Renal cortical epithelial cell (primary cell): ENCODE measurements around the gene KPNA3. TPM values are rescaled to one million over a fixed set of nuclear protein-coding genes. Genes with fewer than 3 reads are reported as not detected.
A peak's percentile ranks its signal among the peaks of the same experiment; 100 is the strongest.
"Not testable (repeated sequence)": the region's sequence is repeated elsewhere in the genome, so short reads cannot be mapped to it uniquely, and the experiment has no call there.

Experiments used
- DNase-seq: peaks from one replicate; pipeline ENCODE4 v3.0.0-alpha.2; 2011; ENCODE audit warnings: low read depth
- total RNA-seq: library from RNA; depleted of rRNA; stranded (reverse); fragments of >200 nt; gene quantifications from 2 replicates; pipeline ENCODE4 v1.2.3, GENCODE V29; 2014

The KPNA3 gene
- total RNA-seq = 40.6 and 57.9 TPM in 2 replicates

GRCh38 chr13:49792550-49793324 lies at the start of gene KPNA3:
Gene KPNA3, minus strand, starts transcription at chr13:49792682. Its CDS starts 176 bp downstream, at chr13:49792506.
- DNase-seq = peak; percentile 92

GRCh38 chr13:49841964-49842363 lies 49.5 kb upstream of the KPNA3 start:
- DNase-seq = no peak

GRCh38 chr13:49840675-49841074 lies 48.2 kb upstream of the KPNA3 start:
- DNase-seq = no peak

GRCh38 chr13:49840266-49840665 lies 47.8 kb upstream of the KPNA3 start:
- DNase-seq = no peak

GRCh38 chr13:49838989-49839388 lies 46.5 kb upstream of the KPNA3 start:
- no peak for DNase-seq

- peak; percentile 43 for DNase-seq
Observed at GRCh38 chr13:49836516-49836915, 44.0 kb upstream of the KPNA3 start.

GRCh38 chr13:49833402-49833801 lies 40.9 kb upstream of the KPNA3 start:
- no peak for DNase-seq

GRCh38 chr13:49831455-49831854 lies 39.0 kb upstream of the KPNA3 start:
- no peak for DNase-seq

- no peak for DNase-seq
Observed at GRCh38 chr13:49830721-49831120, 38.2 kb upstream of the KPNA3 start.

- DNase-seq = no peak
Observed at GRCh38 chr13:49829715-49830114, 37.2 kb upstream of the KPNA3 start.

GRCh38 chr13:49828453-49828852 lies 36.0 kb upstream of the KPNA3 start:
- DNase-seq = no peak

GRCh38 chr13:49827891-49828290 lies 35.4 kb upstream of the KPNA3 start:
- DNase-seq = no peak

- no peak for DNase-seq
Observed at GRCh38 chr13:49827336-49827735, 34.9 kb upstream of the KPNA3 start.

GRCh38 chr13:49821216-49822009 lies 28.9 kb upstream of the KPNA3 start:
- no peak for DNase-seq

GRCh38 chr13:49820591-49821215 lies 28.2 kb upstream of the KPNA3 start:
- no peak for DNase-seq

GRCh38 chr13:49816047-49816446 lies 23.6 kb upstream of the KPNA3 start:
- DNase-seq = not testable (repeated sequence)

- DNase-seq = no peak
Observed at GRCh38 chr13:49814551-49815270, 22.2 kb upstream of the KPNA3 start.

- DNase-seq = no peak
Observed at GRCh38 chr13:49812812-49813211, 20.3 kb upstream of the KPNA3 start.

- DNase-seq = no peak
Observed at GRCh38 chr13:49811527-49811908, 19.0 kb upstream of the KPNA3 start.

- DNase-seq = peak; percentile 75
Observed at GRCh38 chr13:49810567-49811526, 18.4 kb upstream of the KPNA3 start.

GRCh38 chr13:49807681-49808080 lies 15.2 kb upstream of the KPNA3 start:
- DNase-seq = no peak
